ENCODE measurements around the gene TEX29.

GRCh38 chr13:111282425-111282824 is 38.0 kb upstream of the TEX29 start:
- TF ChIP-seq, protein P1, sequence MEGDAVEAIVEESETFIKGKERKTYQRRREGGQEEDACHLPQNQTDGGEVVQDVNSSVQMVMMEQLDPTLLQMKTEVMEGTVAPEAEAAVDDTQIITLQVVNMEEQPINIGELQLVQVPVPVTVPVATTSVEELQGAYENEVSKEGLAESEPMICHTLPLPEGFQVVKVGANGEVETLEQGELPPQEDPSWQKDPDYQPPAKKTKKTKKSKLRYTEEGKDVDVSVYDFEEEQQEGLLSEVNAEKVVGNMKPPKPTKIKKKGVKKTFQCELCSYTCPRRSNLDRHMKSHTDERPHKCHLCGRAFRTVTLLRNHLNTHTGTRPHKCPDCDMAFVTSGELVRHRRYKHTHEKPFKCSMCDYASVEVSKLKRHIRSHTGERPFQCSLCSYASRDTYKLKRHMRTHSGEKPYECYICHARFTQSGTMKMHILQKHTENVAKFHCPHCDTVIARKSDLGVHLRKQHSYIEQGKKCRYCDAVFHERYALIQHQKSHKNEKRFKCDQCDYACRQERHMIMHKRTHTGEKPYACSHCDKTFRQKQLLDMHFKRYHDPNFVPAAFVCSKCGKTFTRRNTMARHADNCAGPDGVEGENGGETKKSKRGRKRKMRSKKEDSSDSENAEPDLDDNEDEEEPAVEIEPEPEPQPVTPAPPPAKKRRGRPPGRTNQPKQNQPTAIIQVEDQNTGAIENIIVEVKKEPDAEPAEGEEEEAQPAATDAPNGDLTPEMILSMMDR (IDR thresholded peaks at IDR 0.05): no peak
- TF ChIP-seq POLR2AphosphoS5 (IDR thresholded peaks at IDR 0.05; ENCODE audit: low read depth, low read length) (no peak), EP300 (IDR thresholded peaks at IDR 0.05; ENCODE audit: borderline replicate concordance in 1 of 2, low read depth in 1 of 2, low read length in 1 of 2) (no peak), RFX5 (IDR thresholded peaks at IDR 0.05; ENCODE audit: low read length) (no peak), JUND (IDR thresholded peaks at IDR 0.05) (no peak)

Measured in SK-N-SH (cell line).